CD4-positive, alpha-beta memory T cell (primary cell): ENCODE measurements around the gene EIF4A2. TPM values are rescaled to one million over a fixed set of nuclear protein-coding genes. Genes with fewer than 3 reads are reported as not detected.
A peak's percentile ranks its signal among the peaks of the same experiment; 100 is the strongest.

Experiments used
- CTCF ChIA-PET: fragments of 350-600 bp; sonication (Branson Sonifier 250); formaldehyde crosslinking; loops from one replicate; lab custom pipeline; 2021; ENCODE audit warnings: inconsistent platforms; ENCODE audit not compliant: partially characterized antibody; lab: Charles Lee
- POLR2A ChIA-PET: fragments of 350-600 bp; sonication (Branson Sonifier 250); formaldehyde crosslinking; loops from one replicate; lab custom pipeline; 2021; ENCODE audit not compliant: partially characterized antibody; lab: Charles Lee
- DNase-seq, 5 donors: peaks; one replicate each; pipeline versions ENCODE4 v3.0.0 to v3.0.0-alpha.2; 2020 to 2022; ENCODE audit warnings: mixed read lengths in 1 of 5
- H3K27ac ChIP-seq: one replicate; pipeline ENCODE4 v1.7.0; 2013; ENCODE audit warnings: low read depth, low read length
- H3K27me3 ChIP-seq: 2 replicates; pipeline ENCODE4 v1.7.0; 2013; ENCODE audit warnings: mild to moderate bottlenecking, low read length, moderate library complexity; ENCODE audit not compliant: insufficient read depth
- H3K36me3 ChIP-seq: 2 replicates; pipeline ENCODE4 v1.7.0; 2013; ENCODE audit warnings: mild to moderate bottlenecking, low read length, moderate library complexity; ENCODE audit not compliant: insufficient read depth
- H3K4me1 ChIP-seq: 2 replicates; pipeline ENCODE4 v1.7.0; 2013; ENCODE audit warnings: mild to moderate bottlenecking, low read length, moderate library complexity; ENCODE audit not compliant: insufficient read depth
- H3K4me3 ChIP-seq, 2 donors: one replicate each; pipeline ENCODE4 v1.7.0; 2013; ENCODE audit warnings: low read length in 2 of 2, mild to moderate bottlenecking in 1 of 2
- H3K9me3 ChIP-seq, 2 donors: one replicate each; pipeline ENCODE4 v1.7.0; 2013; ENCODE audit warnings: low read length in 2 of 2, control low read depth in 1 of 2; ENCODE audit not compliant: control insufficient read depth in 1 of 2
- H3K27ac Mint-ChIP-seq, 7 donors: one replicate each; pipeline ENCODE4 v1.8.0; 2020 to 2021; ENCODE audit warnings: mixed read lengths in 7 of 7, mild to moderate bottlenecking in 6 of 7, inconsistent platforms in 3 of 7, moderate library complexity in 3 of 7
- H3K27me3 Mint-ChIP-seq, 2 donors: one replicate each; pipeline ENCODE4 v1.8.0; 2020 to 2021; ENCODE audit warnings: mixed read lengths in 2 of 2
- H3K36me3 Mint-ChIP-seq, 2 donors: one replicate each; pipeline ENCODE4 v1.8.0; 2020 to 2021; ENCODE audit warnings: mixed read lengths in 2 of 2, inconsistent platforms in 1 of 2, mild to moderate bottlenecking in 1 of 2
- H3K4me1 Mint-ChIP-seq, 4 donors: one replicate each; pipeline ENCODE4 v1.8.0; 2020 to 2021; ENCODE audit warnings: mixed read lengths in 4 of 4, mild to moderate bottlenecking in 1 of 4
- H3K4me3 Mint-ChIP-seq, 8 donors: one replicate each; pipeline ENCODE4 v1.8.0; 2020 to 2021; ENCODE audit warnings: mixed read lengths in 8 of 8, mild to moderate bottlenecking in 7 of 8, moderate library complexity in 6 of 8, inconsistent platforms in 3 of 8
- H3K9me3 Mint-ChIP-seq, 8 donors: one replicate each; pipeline ENCODE4 v1.8.0; 2020 to 2021; ENCODE audit warnings: mixed read lengths in 8 of 8, mild to moderate bottlenecking in 5 of 8, inconsistent platforms in 3 of 8, moderate library complexity in 1 of 8
- intact Hi-C: fragments of 100-400 bp; cut with micrococcal nuclease; formaldehyde crosslinking; loops from one replicate; pipeline ENCODE4 v1.15.1; 2023
- polyA plus RNA-seq, 2 donors: library from polyadenylated mRNA; unstranded; fragments of 300-500 nt; fragmentation: Illumina TruSeq; gene quantifications; one replicate each; pipeline ENCODE4 v1.2.3, GENCODE V29; 2021
- total RNA-seq, 2 experiments: library from RNA; stranded (reverse); gene quantifications; one replicate each; pipeline ENCODE4 v1.2.3, GENCODE V29; 2021

Gene EIF4A2
- total and polyA plus RNA-seq, 4 experiments from 2014 or later = 242 to 632 (median 429) TPM

DNA sequence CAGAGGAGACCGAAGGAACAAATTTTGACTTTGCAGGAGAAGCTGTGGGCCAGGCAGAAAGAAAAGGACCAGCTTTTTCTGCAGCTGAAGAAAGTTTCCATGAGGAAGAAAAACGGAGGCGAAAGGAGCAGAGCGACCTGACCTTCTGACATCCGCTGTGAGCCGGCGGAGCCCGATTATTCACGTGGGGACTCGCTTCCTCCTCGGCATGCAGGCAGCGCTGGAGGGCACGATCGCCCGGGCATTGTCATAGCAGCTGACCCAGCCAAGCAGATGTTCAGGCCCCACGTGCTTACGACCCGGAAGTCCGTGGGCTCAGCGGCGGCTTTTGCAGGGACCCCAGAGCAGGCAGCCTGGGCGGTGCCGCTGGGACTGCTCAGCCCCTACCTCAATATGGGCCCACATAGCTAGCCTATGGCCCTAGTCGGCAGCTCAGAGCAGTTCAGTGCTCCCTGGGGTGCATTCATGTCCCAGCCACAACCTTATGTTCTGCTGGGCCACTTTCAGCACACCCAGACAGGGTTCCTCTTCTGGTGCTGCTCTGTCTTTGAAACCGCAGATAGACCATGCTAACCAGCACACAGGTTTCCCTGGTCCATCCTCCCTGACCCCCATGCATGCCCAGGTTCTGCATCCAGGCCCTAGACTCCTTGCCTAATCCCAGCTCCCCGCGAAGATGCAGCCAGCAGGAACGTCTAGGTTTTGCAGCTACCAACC, 10.5 kb upstream of the EIF4A2 start:
- no peaks in the 10 kb centered on the region for H3K9me3 ChIP-seq
- no peaks in the 10 kb centered on the region for H3K36me3 Mint-ChIP-seq
- DNase-seq = peak; percentile 46 to 63 (median 49)
- H3K4me3 ChIP-seq = peak overlapping the region; percentile 37 to 72
- peak overlapping the region; percentile 81 to 95 (median 95) for H3K27ac Mint-ChIP-seq
- H3K4me3 Mint-ChIP-seq = peak overlapping the region; percentile 88 to 99 (median 96)
- intact Hi-C loops = loop anchor here (1.0 to 5.0 kb wide), 2 partner anchors 10 to 34 kb away; partner anchors contain the start of genes EIF4A2 and RFC4
- H3K27ac ChIP-seq = peak overlapping the region; percentile 61
- H3K4me1 ChIP-seq = peaks cover 12% of the 10 kb centered on the region
- no peaks in the 10 kb centered on the region for H3K36me3 ChIP-seq
- peaks cover 0 to 18% (median 13%) of the 10 kb centered on the region in 4 donors for H3K4me1 Mint-ChIP-seq
- ChIA-PET POLR2A (interaction anchor here (0.8 to 8.5 kb wide), 15 partner anchors 11 to 835 kb away, joined by 3 to 311 read pairs (median 6); partner anchors contain the start of genes DNAJB11, EIF4A2 and TRA2B), CTCF (interaction anchor here (1.2 to 2.2 kb wide), 5 partner anchors 10 to 157 kb away, joined by 3 to 27 read pairs (median 7); partner anchors contain the start of genes AHSG and EIF4A2)
- no peaks in the 10 kb centered on the region for H3K27me3 Mint-ChIP-seq
- H3K27me3 ChIP-seq = no peaks in the 10 kb centered on the region
- no peaks in the 10 kb centered on the region for H3K9me3 Mint-ChIP-seq

DNA sequence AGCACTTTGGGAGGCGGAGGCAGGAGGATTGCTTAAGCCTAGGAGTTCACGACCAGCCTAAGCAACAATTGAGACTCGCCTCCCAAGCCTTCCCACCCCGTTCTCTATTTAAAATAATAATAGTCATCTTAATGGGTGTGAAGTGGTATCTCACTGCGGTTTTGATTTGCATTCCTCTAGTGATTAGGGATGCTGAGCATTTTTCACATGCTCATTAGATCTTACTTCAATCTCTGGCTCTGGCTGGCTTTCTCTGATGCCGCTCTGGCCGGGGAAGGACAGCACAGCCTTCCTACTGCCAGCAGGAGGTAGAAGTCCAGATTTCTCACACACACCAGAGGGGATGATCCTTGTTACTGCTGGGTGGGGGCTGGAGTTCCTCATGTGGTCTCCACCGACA, 7.4 kb upstream of the EIF4A2 start:
- intact Hi-C loops = no loop called here
- Histone ChIP-seq H3K27ac (no peak overlapping the region), H3K27me3 (no peaks in the 10 kb centered on the region), H3K4me3 (no peak overlapping the region), H3K4me1 (peaks cover 12% of the 10 kb centered on the region), H3K9me3 (no peaks in the 10 kb centered on the region), H3K36me3 (no peaks in the 10 kb centered on the region)
- peaks cover 0 to 18% (median 13%) of the 10 kb centered on the region in 4 donors for H3K4me1 Mint-ChIP-seq
- H3K27me3 Mint-ChIP-seq = no peaks in the 10 kb centered on the region
- no peaks in the 10 kb centered on the region for H3K9me3 Mint-ChIP-seq
- ChIA-PET POLR2A (no interaction called here), CTCF (no interaction called here)
- H3K27ac Mint-ChIP-seq = no peak overlapping the region
- no peak overlapping the region for H3K4me3 Mint-ChIP-seq
- no peak for DNase-seq
- H3K36me3 Mint-ChIP-seq = no peaks in the 10 kb centered on the region

DNA sequence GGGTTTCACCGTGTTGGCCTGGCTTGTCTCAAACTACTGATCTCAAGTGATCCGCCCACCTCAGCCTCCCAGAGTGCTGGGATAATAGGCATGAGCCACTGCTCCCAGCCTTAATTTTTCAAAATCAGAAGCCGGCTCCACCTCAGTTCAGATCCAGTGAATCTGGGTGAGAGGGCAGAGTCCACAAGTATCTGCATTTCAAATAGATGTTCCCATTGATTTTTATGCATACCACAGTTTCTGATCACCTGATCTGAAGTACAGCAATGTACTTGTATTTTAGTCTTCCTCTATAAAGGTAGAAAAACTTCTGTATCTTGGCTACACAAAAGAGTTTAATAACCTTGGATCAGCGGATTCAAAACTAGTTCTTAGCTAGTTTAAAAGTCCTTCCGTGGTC, 4.2 kb upstream of the EIF4A2 start:
- CTCF ChIA-PET = no interaction called here
- DNase-seq = no peak
- Histone ChIP-seq H3K27ac (no peak overlapping the region), H3K4me1 (no peaks in the 10 kb centered on the region), H3K9me3 (no peaks in the 10 kb centered on the region), H3K27me3 (no peaks in the 10 kb centered on the region), H3K4me3 (no peak overlapping the region), H3K36me3 (peaks cover 1% of the 10 kb centered on the region)
- Mint-ChIP-seq H3K9me3 (peaks cover 0 to 16% (median 0%) of the 10 kb centered on the region in 8 donors), H3K4me3 (no peak overlapping the region), H3K36me3 (peaks cover 8 to 16% of the 10 kb centered on the region in 2 donors), H3K27me3 (peaks cover 0 to 1% of the 10 kb centered on the region in 2 donors), H3K27ac (no peak overlapping the region), H3K4me1 (peaks cover 4 to 23% (median 11%) of the 10 kb centered on the region in 4 donors)
- intact Hi-C loops = no loop called here
- POLR2A ChIA-PET = interaction anchor here (1.4 kb wide), 1 partner anchor 8 kb away, joined by 3 read pairs; no protein-coding TSS in a partner anchor

DNA sequence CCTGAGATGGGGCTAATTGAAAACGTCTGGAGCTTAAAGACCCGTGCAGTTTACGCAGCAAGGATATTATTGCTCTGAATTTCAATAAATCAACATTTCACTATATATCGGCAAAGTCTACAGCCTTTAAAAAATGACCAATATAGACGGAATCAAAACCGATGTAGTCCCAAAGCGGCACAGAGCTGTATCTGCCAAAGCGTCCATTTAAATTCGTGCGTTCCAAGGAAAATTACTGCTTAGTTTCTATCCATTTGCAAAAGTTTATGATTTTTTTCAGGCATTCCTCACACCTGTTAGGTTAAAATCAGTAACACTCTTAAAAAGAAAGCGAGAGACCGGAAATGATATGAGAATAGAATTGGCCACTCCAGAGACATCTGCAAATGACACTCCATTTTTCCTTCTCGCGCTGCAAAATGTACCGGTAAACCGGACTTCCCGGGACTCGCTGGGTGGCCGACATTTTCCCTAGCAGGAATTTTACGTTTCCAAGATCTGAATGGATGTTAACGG, 777 bp upstream of the EIF4A2 start:
- Mint-ChIP-seq H3K9me3 (peaks cover 0 to 24% (median 0%) of the 10 kb centered on the region in 8 donors), H3K36me3 (peaks cover 40 to 50% of the 10 kb centered on the region in 2 donors), H3K4me1 (peaks cover 33 to 57% (median 40%) of the 10 kb centered on the region in 4 donors), H3K4me3 (peak overlapping the region; percentile 95 to 100 (median 100)), H3K27me3 (peaks cover 0 to 1% of the 10 kb centered on the region in 2 donors), H3K27ac (peak overlapping the region; percentile 97 to 100 (median 100))
- peak overlapping the region; percentile 98 for H3K27ac ChIP-seq
- ChIA-PET CTCF (interaction anchor here (1.1 to 3.4 kb wide), 4 partner anchors 10 to 168 kb away, joined by 4 to 14 read pairs (median 14); partner anchors contain the start of gene AHSG), POLR2A (interaction anchor here (0.6 to 5.9 kb wide), 46 partner anchors 10 to 1225 kb away, joined by 3 to 311 read pairs (median 7); partner anchors contain the start of genes DNAJB11, RFC4, RPL39L and RTP4)
- no peaks in the 10 kb centered on the region for H3K9me3 ChIP-seq
- H3K4me3 ChIP-seq = peak overlapping the region; percentile 86 to 97
- H3K27me3 ChIP-seq = no peaks in the 10 kb centered on the region
- H3K4me1 ChIP-seq = peaks cover 32% of the 10 kb centered on the region
- DNase-seq = no peak
- H3K36me3 ChIP-seq = peaks cover 35% of the 10 kb centered on the region
- intact Hi-C loops = loop anchor here (1.0 to 5.0 kb wide), 7 partner anchors 10 to 844 kb away; partner anchors contain the start of genes DNAJB11, RFC4 and TRA2B

DNA sequence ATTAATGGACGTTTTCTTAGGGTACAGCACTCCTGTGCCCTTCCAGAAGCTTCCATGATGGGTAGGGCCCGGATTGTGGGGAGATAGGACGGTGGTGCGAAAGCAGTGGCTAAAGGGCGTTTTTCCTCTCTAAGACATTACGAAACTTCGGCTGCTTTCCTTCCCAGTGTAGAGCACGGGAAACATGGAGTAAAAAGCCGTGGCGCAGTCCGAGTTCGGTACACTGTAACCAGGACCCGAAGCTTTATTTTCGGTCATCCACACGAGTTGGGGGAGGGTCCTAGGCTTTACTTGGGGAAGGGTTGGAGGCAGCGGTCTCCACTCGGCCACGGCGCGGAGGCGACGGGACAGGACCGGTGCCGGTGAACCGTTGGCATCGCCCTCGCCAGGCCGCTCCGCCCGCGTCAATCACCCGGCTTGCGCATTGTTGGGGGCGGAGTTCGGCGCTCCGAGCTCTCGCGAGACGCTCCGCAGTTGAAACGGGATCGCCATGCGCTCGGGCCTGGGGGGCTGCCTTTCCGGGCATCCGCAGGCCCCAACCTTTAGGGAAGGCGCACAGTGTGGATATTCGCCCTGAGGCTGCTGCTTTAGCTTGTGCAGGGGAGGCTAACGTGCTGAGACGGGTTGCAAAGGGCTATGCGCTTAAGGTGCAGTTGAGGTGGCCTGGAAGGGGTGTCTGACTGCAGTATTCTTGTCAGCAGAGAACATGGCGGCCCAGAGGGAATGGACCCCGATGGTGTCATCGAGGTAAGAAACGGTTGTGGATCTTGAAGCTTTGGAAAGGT, 546 bp downstream of the EIF4A2 start:
- Mint-ChIP-seq H3K9me3 (peaks cover 0 to 28% (median 0%) of the 10 kb centered on the region in 8 donors), H3K36me3 (peaks cover 53 to 64% of the 10 kb centered on the region in 2 donors), H3K4me3 (peak overlapping the region; percentile 95 to 100 (median 100)), H3K27ac (peak overlapping the region; percentile 97 to 100 (median 100)), H3K27me3 (peaks cover 0 to 1% of the 10 kb centered on the region in 2 donors), H3K4me1 (peaks cover 45 to 70% (median 54%) of the 10 kb centered on the region in 4 donors)
- POLR2A ChIA-PET = interaction anchor here (0.6 to 5.9 kb wide), 54 partner anchors 9 to 1198 kb away, joined by 3 to 311 read pairs (median 5); partner anchors contain the start of genes DNAJB11, RFC4, RPL39L and RTP4
- DNase-seq = peak; percentile 84 to 87 (median 87)
- Histone ChIP-seq H3K27me3 (no peaks in the 10 kb centered on the region), H3K27ac (peak overlapping the region; percentile 98), H3K4me3 (peak overlapping the region; percentile 86 to 97), H3K9me3 (no peaks in the 10 kb centered on the region), H3K4me1 (peaks cover 45% of the 10 kb centered on the region), H3K36me3 (peaks cover 48% of the 10 kb centered on the region)
- intact Hi-C loops = loop anchor here (1.0 to 5.0 kb wide), 7 partner anchors 12 to 845 kb away; partner anchors contain the start of genes DNAJB11, RFC4 and TRA2B
- CTCF ChIA-PET = interaction anchor here (0.8 to 3.4 kb wide), 8 partner anchors 11 to 214 kb away, joined by 3 to 14 read pairs (median 6); partner anchors contain the start of genes AHSG, DNAJB11 and RFC4

DNA sequence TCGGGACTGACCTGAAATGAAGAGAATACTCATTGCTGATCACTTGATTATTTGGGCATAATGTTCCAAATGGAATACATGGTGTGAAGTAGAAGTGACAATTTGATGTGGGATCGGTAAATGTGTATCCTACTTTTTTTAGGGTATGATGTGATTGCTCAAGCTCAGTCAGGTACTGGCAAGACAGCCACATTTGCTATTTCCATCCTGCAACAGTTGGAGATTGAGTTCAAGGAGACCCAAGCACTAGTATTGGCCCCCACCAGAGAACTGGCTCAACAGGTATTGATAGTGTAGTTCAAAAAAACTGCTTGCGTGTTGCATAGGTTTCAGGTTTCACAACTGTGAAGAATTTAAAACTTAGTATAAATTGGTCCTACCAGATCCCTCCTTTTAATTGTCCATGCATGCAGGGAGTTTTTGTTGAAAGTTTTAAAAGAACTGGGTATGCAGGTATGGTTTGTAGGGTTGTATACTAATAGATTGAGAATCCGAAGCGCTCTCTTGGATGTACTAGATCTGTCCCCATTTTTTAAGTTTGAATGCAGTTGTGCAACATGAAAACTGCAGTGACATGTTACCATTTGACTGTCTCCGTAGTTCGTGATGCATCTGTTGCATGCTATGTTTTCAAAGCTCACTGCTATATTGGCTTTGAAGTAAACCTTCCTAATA, 1.6 kb downstream of the EIF4A2 start:
- intact Hi-C loops = loop anchor here (5.0 kb wide), 2 partner anchors 242 to 347 kb away; no protein-coding TSS in a partner anchor
- ChIA-PET CTCF (interaction anchor here (0.9 to 3.4 kb wide), 7 partner anchors 14 to 171 kb away, joined by 4 to 14 read pairs (median 5); partner anchors contain the start of genes AHSG and RFC4), POLR2A (interaction anchor here (0.7 to 5.9 kb wide), 23 partner anchors 8 to 877 kb away, joined by 3 to 311 read pairs (median 22); partner anchors contain the start of genes DNAJB11, RFC4, RPL39L and ST6GAL1)
- Histone ChIP-seq H3K36me3 (peaks cover 58% of the 10 kb centered on the region), H3K9me3 (no peaks in the 10 kb centered on the region), H3K4me1 (peaks cover 53% of the 10 kb centered on the region), H3K27me3 (no peaks in the 10 kb centered on the region), H3K4me3 (peak overlapping the region; percentile 86 to 97), H3K27ac (peak overlapping the region; percentile 98)
- peak in 1 of 5 donors; percentile 14 for DNase-seq
- Mint-ChIP-seq H3K9me3 (peaks cover 0 to 28% (median 0%) of the 10 kb centered on the region in 8 donors), H3K36me3 (peaks cover 59 to 74% of the 10 kb centered on the region in 2 donors), H3K4me3 (peak overlapping the region; percentile 95 to 100 (median 100)), H3K4me1 (peaks cover 49 to 79% (median 59%) of the 10 kb centered on the region in 4 donors), H3K27ac (peak overlapping the region; percentile 97 to 100 (median 100)), H3K27me3 (peaks cover 0 to 1% of the 10 kb centered on the region in 2 donors)
